Mesendoderm (in vitro differentiated cells): ENCODE data around the gene PALLD. TPM values are rescaled to one million over a fixed set of nuclear protein-coding genes. Genes with fewer than 3 reads are reported as not detected.
"Not testable (repeated sequence)": the region's sequence is repeated elsewhere in the genome, so short reads cannot be mapped to it uniquely, and the experiment has no call there.

Source experiments
- DNase-seq: peaks from one replicate; pipeline ENCODE4 v3.0.0; 2013
- H2AK5ac ChIP-seq: 2 replicates; pipeline ENCODE4 v1.6.1; 2013; ENCODE audit warnings: low read length, inconsistent platforms
- H2BK120ac ChIP-seq: 2 replicates; pipeline ENCODE4 v1.6.1; 2013; ENCODE audit warnings: low read depth, mild to moderate bottlenecking, low read length, moderate library complexity, mixed read lengths
- H2BK15ac ChIP-seq: replicated peaks from 2 replicates; pipeline ENCODE4 v1.6.1; 2013; ENCODE audit warnings: low read depth, mild to moderate bottlenecking, moderate library complexity
- H2BK5ac ChIP-seq: 2 replicates; pipeline ENCODE4 v1.6.1; 2013; ENCODE audit warnings: low read length, inconsistent platforms
- H3K18ac ChIP-seq: 2 replicates; pipeline ENCODE4 v1.6.1; 2013; ENCODE audit warnings: mild to moderate bottlenecking, low read length, mixed read lengths
- H3K23ac ChIP-seq: one replicate; pipeline ENCODE4 v1.6.1; 2013; ENCODE audit warnings: low read length
- H3K27ac ChIP-seq: 2 replicates; pipeline ENCODE4 v1.5.1; 2013; ENCODE audit warnings: low read depth, mild to moderate bottlenecking, inconsistent platforms, low read length, moderate library complexity
- H3K27me3 ChIP-seq: 2 replicates; pipeline ENCODE4 v1.6.1; 2013; ENCODE audit warnings: low read length, control low read depth, mild to moderate bottlenecking, inconsistent platforms; ENCODE audit not compliant: insufficient read depth, poor library complexity
- H3K36me3 ChIP-seq: 2 replicates; pipeline ENCODE4 v1.6.1; 2013; ENCODE audit warnings: low read length, inconsistent platforms; ENCODE audit not compliant: control insufficient read depth, insufficient read depth
- H3K4ac ChIP-seq: one replicate; pipeline ENCODE4 v1.6.1; 2013; ENCODE audit warnings: low read depth, mild to moderate bottlenecking, low read length, moderate library complexity
- H3K4me1 ChIP-seq: 2 replicates; pipeline ENCODE4 v1.6.1; 2013; ENCODE audit warnings: low read depth, low read length, inconsistent platforms; ENCODE audit not compliant: control insufficient read depth
- H3K4me2 ChIP-seq: 2 replicates; pipeline ENCODE4 v1.6.1; 2013; ENCODE audit warnings: low read length
- H3K4me3 ChIP-seq: 2 replicates; pipeline ENCODE4 v1.5.1; 2013; ENCODE audit warnings: mild to moderate bottlenecking, low read length
- H3K56ac ChIP-seq: one replicate; pipeline ENCODE4 v1.6.1; 2013; ENCODE audit warnings: low read length
- H3K79me1 ChIP-seq: 2 replicates; pipeline ENCODE4 v1.6.1; 2013; ENCODE audit warnings: low read length, inconsistent platforms
- H3K79me2 ChIP-seq: 2 replicates; pipeline ENCODE4 v1.6.1; 2013; ENCODE audit warnings: mild to moderate bottlenecking, low read length; ENCODE audit not compliant: control insufficient read depth, insufficient read depth
- H3K9ac ChIP-seq: 2 replicates; pipeline ENCODE4 v1.6.1; 2013; ENCODE audit warnings: low read length, inconsistent platforms
- H4K5ac ChIP-seq: one replicate; pipeline ENCODE4 v1.6.1; 2013; ENCODE audit warnings: low read length
- H4K8ac ChIP-seq: one replicate; pipeline ENCODE4 v1.6.1; 2013; ENCODE audit warnings: low read depth, mild to moderate bottlenecking, control low read depth, low read length, moderate library complexity
- WGBS: extraction: QIAGEN DNeasy Blood & Tissue Kit; methylation state at CpG from one replicate; pipeline ENCODE4 v1.1.7; 2013; ENCODE audit warnings: low lambda C conversion rate, missing lambda C conversion rate; ENCODE audit not compliant: insufficient coverage; ENCODE audit errors: extremely low coverage; 5-methylcytosine and 5-hydroxymethylcytosine counted together
- polyA plus RNA-seq, 2 experiments: library from polyadenylated mRNA; stranded (reverse); fragments of 200-250 nt; gene quantifications; one replicate each; pipeline ENCODE4 v1.2.3, GENCODE V29; 2013

Gene PALLD
- 6.6 TPM for polyA plus RNA-seq (2013, experiment 1 of 2)
- polyA plus RNA-seq (2013, experiment 2 of 2) = 6.9 TPM

DNA sequence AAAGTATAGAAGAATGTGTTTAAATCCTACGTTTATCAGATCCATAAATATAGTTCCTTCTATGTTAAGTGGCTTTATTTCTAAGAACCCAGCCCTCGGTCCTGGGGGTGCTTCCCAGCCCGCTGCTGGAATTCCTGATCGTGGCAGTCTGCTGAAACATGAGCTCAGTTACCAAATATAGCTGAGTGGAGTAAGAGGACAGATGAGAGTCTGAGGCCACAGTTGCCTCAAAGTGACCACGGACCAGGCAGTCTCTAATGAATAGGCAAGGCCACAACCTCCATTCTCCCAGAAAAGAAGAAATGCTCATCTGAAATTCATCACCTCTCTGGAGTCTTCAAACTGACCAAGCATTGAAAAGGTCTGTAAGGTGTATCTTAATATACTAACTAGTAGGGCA is at the start of gene PALLD:
PALLD (plus strand) TSS at position 219 of the 400 bp plus-strand sequence.
- H2BK5ac ChIP-seq = no peak within 1 kb of the TSS
- no peaks in the 10 kb centered on the region for H3K4me1 ChIP-seq
- no peak within 1 kb of the TSS for H2BK120ac ChIP-seq
- no peak within 1 kb of the TSS for H2BK15ac ChIP-seq
- no peak within 1 kb of the TSS for H3K4me2 ChIP-seq
- no peak within 1 kb of the TSS for H3K9ac ChIP-seq
- H3K27ac ChIP-seq = no peak within 1 kb of the TSS
- no peak within 1 kb of the TSS for H3K4ac ChIP-seq
- H3K4me3 ChIP-seq = no peak within 1 kb of the TSS
- no peaks in the 10 kb centered on the region for H3K27me3 ChIP-seq
- DNase-seq = no peak
- no peak within 1 kb of the TSS for H4K8ac ChIP-seq
- no peaks in the 10 kb centered on the region for H3K79me1 ChIP-seq
- no peak within 1 kb of the TSS for H2AK5ac ChIP-seq
- no peak within 1 kb of the TSS for H3K18ac ChIP-seq
- no peaks in the 10 kb centered on the region for H3K79me2 ChIP-seq
- no peaks in the 10 kb centered on the region for H3K36me3 ChIP-seq
- H4K5ac ChIP-seq = no peak within 1 kb of the TSS
- no CpG with 5 or more reads among the region's 5 CpGs for WGBS
- no peak within 1 kb of the TSS for H3K23ac ChIP-seq
- H3K56ac ChIP-seq = no peak within 1 kb of the TSS

DNA sequence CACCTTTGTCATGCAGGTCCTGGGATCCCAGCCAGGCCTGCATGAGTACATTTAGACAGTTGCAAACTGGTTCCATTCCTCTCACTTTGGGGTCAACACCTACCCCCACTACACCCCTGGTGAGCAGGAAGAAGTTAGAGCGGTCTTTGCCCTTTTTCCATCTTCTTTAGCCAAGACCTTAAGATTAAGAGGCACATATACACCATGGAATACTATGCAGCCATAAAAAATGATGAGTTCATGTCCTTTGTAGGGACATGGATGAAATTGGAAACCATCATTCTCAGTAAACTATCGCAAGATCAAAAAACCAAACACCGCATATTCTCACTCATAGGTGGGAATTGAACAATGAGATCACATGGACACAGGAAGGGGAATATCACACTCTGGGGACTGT is 47.8 kb upstream of the PALLD start:
- not testable (repeated sequence) for DNase-seq, H3K56ac ChIP-seq, H3K27me3 ChIP-seq, H3K4ac ChIP-seq, H2BK120ac ChIP-seq, H2AK5ac ChIP-seq, H3K4me1 ChIP-seq, H3K4me3 ChIP-seq, H2BK5ac ChIP-seq, H3K9ac ChIP-seq, H2BK15ac ChIP-seq, H3K79me1 ChIP-seq, H4K8ac ChIP-seq, H3K36me3 ChIP-seq, H3K79me2 ChIP-seq, H4K5ac ChIP-seq, H3K18ac ChIP-seq, H3K4me2 ChIP-seq, H3K23ac ChIP-seq, H3K27ac ChIP-seq
- WGBS = no CpG with 5 or more reads among the region's 3 CpGs

DNA sequence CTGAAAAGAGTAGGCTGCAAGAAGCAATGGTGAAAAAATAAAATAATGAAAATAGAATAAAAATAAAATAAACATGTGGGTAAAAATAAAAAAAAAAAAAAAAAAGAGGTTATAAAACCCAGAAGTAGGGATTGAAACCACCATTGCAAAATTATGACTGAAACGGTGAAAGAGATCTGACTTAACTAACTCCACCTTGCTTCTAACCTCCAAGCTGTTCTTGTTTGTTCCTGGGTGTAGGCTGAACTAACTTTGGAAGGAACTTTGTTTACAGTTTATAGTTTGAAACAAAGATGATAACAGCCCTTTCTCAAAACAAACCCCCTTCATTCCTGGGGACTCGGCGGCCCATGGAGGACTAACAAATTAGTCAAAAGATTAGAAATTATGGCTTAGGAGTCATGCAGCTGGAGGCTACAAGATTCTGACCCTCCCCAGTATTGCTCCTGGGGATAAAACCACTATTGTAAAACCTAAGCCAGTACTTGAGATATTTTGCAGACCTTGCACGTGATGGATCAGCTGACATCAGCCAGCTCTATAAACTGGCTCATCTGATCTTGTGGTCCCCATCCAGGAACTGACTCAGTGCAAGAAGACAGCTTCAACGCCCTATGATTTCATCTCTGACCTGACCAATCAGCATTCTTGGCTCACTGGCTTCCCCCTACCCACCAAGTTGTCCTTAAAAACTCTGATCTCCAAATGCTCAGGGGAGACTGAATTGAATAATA is 47.0 kb upstream of the PALLD start:
- DNase-seq = no peak
- no CpG with 5 or more reads among the region's 5 CpGs for WGBS
- H3K4me2 ChIP-seq = no peak overlapping the region

DNA sequence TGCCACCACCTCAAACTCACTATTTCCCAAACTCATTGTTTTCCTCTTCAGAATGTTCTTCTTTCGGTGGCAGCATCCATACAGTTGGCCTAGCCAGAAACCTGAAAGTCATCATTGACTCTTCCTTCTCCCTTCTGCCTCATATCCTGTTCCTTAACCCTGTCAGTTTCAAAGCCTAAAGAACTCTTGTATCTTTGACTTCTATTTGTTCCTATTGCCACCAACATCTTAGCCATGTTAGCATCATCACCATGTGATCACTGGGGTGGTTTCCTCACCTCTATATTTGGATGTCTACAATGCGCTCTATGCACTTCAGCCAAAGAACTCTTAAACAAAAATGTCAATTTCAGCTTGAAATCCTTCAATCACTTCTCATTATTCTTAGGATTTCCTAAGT is 45.5 kb upstream of the PALLD start:
- Histone ChIP-seq H3K23ac (no peak overlapping the region), H3K27ac (no peak overlapping the region), H2AK5ac (no peak overlapping the region), H3K79me2 (no peaks in the 10 kb centered on the region), H3K79me1 (no peaks in the 10 kb centered on the region), H2BK5ac (no peak overlapping the region), H4K5ac (no peak overlapping the region), H3K36me3 (no peaks in the 10 kb centered on the region), H3K4me3 (no peak overlapping the region), H2BK15ac (no peak overlapping the region), H3K56ac (no peak overlapping the region), H3K18ac (no peak overlapping the region), H4K8ac (no peak overlapping the region), H3K9ac (no peak overlapping the region), H3K27me3 (no peaks in the 10 kb centered on the region), H2BK120ac (no peak overlapping the region), H3K4ac (no peak overlapping the region), H3K4me1 (no peaks in the 10 kb centered on the region), H3K4me2 (no peak overlapping the region)
- WGBS = no CpG with 5 or more reads among the region's 2 CpGs
- DNase-seq = no peak

More for the DNA sequence above, 47.0 kb upstream of the PALLD start:
- Histone ChIP-seq H2AK5ac (no peak overlapping the region), H2BK15ac (no peak overlapping the region), H3K4ac (no peak overlapping the region), H3K23ac (no peak overlapping the region), H4K8ac (no peak overlapping the region), H2BK120ac (no peak overlapping the region), H3K27ac (no peak overlapping the region), H3K9ac (no peak overlapping the region), H4K5ac (no peak overlapping the region), H3K4me3 (no peak overlapping the region), H3K18ac (no peak overlapping the region), H2BK5ac (no peak overlapping the region), H3K36me3 (no peaks in the 10 kb centered on the region), H3K79me2 (no peaks in the 10 kb centered on the region), H3K4me1 (no peaks in the 10 kb centered on the region), H3K79me1 (no peaks in the 10 kb centered on the region), H3K56ac (no peak overlapping the region), H3K27me3 (no peaks in the 10 kb centered on the region)

DNA sequence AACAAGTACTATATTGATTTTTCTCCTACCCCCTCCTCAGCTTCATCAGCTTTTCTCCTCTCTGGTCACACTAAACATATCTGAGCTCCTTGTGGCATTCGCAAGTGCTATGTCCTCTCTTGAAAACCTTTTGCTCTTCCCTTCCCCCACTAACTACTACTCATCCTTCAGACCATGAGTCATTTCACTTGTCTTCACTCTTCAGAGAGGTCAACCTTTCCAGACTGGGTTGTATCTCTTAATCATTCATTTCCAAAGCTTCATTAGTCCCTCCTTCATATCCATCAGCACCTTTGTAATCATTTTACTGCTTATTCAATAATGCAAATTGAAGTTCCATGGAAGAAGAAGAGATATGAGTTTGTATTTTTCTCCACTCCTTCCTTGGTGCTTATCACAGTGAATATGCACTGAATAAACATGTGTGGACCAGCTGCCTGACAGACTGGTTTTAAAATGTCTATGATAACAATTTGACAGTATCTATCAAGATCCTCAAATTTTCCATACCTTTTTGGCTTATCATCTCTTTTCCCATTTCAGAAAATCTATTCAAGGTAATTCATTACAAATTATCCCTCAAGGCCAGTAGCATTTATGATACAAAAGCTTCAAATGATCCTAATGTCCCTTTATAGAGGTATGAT is 45.0 kb upstream of the PALLD start:
- no peak overlapping the region for H3K56ac ChIP-seq
- no peaks in the 10 kb centered on the region for H3K79me2 ChIP-seq
- no peak overlapping the region for H2BK120ac ChIP-seq
- no peak overlapping the region for H3K4me2 ChIP-seq
- H3K27me3 ChIP-seq = no peaks in the 10 kb centered on the region
- no peak overlapping the region for H4K5ac ChIP-seq
- H3K79me1 ChIP-seq = no peaks in the 10 kb centered on the region
- no peak overlapping the region for H4K8ac ChIP-seq
- H3K9ac ChIP-seq = no peak overlapping the region
- H3K18ac ChIP-seq = no peak overlapping the region
- no CpG with 5 or more reads among the region's 1 CpG for WGBS
- no peak overlapping the region for H3K4ac ChIP-seq
- no peak overlapping the region for H2BK5ac ChIP-seq
- H3K4me1 ChIP-seq = no peaks in the 10 kb centered on the region
- H2BK15ac ChIP-seq = no peak overlapping the region
- H3K27ac ChIP-seq = no peak overlapping the region
- no peaks in the 10 kb centered on the region for H3K36me3 ChIP-seq
- no peak overlapping the region for H3K23ac ChIP-seq
- no peak overlapping the region for H3K4me3 ChIP-seq
- peak; percentile 89 for DNase-seq
- H2AK5ac ChIP-seq = no peak overlapping the region
